Measurements from ENCODE around the gene CLSTN1. TPM values are rescaled to one million over a fixed set of nuclear protein-coding genes. Genes with fewer than 3 reads are reported as not detected.

Gene CLSTN1
- total RNA-seq, 1 experiment from 2014 or later = 99.0 TPM

GRCh38 chr1:9731051-9731537 lies 92.7 kb downstream of the CLSTN1 start:
- DNase-seq (ENCODE audit: low spot score) = no peak

GRCh38 chr1:9730096-9730901 lies 93.5 kb downstream of the CLSTN1 start:
- DNase-seq (ENCODE audit: low spot score) = no peak

- DNase-seq (ENCODE audit: low spot score) = no peak
Observed at GRCh38 chr1:9729523-9729922, 94.2 kb downstream of the CLSTN1 start.

- DNase-seq (ENCODE audit: low spot score) = no peak
Observed at GRCh38 chr1:9728451-9729295, 95.1 kb downstream of the CLSTN1 start.

- DNase-seq (ENCODE audit: low spot score) = no peak
Observed at GRCh38 chr1:9726905-9727595, 96.7 kb downstream of the CLSTN1 start.

- no peak for DNase-seq (ENCODE audit: low spot score)
Observed at GRCh38 chr1:9726406-9726805, 97.4 kb downstream of the CLSTN1 start.

GRCh38 chr1:9724706-9725476 lies 98.9 kb downstream of the CLSTN1 start:
- DNase-seq (ENCODE audit: low spot score) = peak; percentile 76

GRCh38 chr1:9723926-9724325 lies 99.8 kb downstream of the CLSTN1 start:
- no peak for DNase-seq (ENCODE audit: low spot score)

GRCh38 chr1:9723068-9723805 lies 100.5 kb downstream of the CLSTN1 start:
- no peak for DNase-seq (ENCODE audit: low spot score)

- DNase-seq (ENCODE audit: low spot score) = no peak
Observed at GRCh38 chr1:9722378-9722749, 101.4 kb downstream of the CLSTN1 start.

- peak; percentile 64 for DNase-seq (ENCODE audit: low spot score)
Observed at GRCh38 chr1:9721606-9722377, 102.0 kb downstream of the CLSTN1 start.

- peak; percentile 41 for DNase-seq (ENCODE audit: low spot score)
Observed at GRCh38 chr1:9720785-9721605, 102.8 kb downstream of the CLSTN1 start.

- no peak for DNase-seq (ENCODE audit: low spot score)
Observed at GRCh38 chr1:9719978-9720722, 103.6 kb downstream of the CLSTN1 start.

- DNase-seq (ENCODE audit: low spot score) = no peak
Observed at GRCh38 chr1:9718006-9718680, 105.6 kb downstream of the CLSTN1 start.

- DNase-seq (ENCODE audit: low spot score) = no peak
Observed at GRCh38 chr1:9717193-9718005, 106.4 kb downstream of the CLSTN1 start.

- no peak for DNase-seq (ENCODE audit: low spot score)
Observed at GRCh38 chr1:9716404-9717192, 107.2 kb downstream of the CLSTN1 start.
